ENCODE data around the gene RPL15.

The RPL15 gene

GRCh38 chr3:23932571-23932970 lies 15.6 kb downstream of the RPL15 start:
- DNase-seq = no peak

- no peak for DNase-seq
Observed at GRCh38 chr3:23934253-23934652, 17.3 kb downstream of the RPL15 start.

GRCh38 chr3:23937296-23937695 lies 20.4 kb downstream of the RPL15 start:
- no peak for DNase-seq

GRCh38 chr3:23938688-23939087 lies 21.8 kb downstream of the RPL15 start:
- DNase-seq = no peak

GRCh38 chr3:23940775-23941174 lies 23.8 kb downstream of the RPL15 start:
- DNase-seq = no peak

- no peak for DNase-seq
Observed at GRCh38 chr3:23941440-23941839, 24.5 kb downstream of the RPL15 start.

GRCh38 chr3:23942546-23942945 lies 25.6 kb downstream of the RPL15 start:
- DNase-seq = no peak

- DNase-seq = no peak
Observed at GRCh38 chr3:23944007-23944783, 27.3 kb downstream of the RPL15 start.

- DNase-seq = peak; percentile 31
Observed at GRCh38 chr3:23944861-23945662, 28.1 kb downstream of the RPL15 start, which contains the start of gene NR1D2. Gene NR1D2 (plus strand): TSS chr3:23945286. CDS start chr3:23945579, 293 bp downstream.

GRCh38 chr3:23945663-23945912 lies 28.7 kb downstream of the RPL15 start:
- DNase-seq = no peak

GRCh38 chr3:23945913-23946687 lies 29.2 kb downstream of the RPL15 start:
- peak; percentile 82 for DNase-seq

- DNase-seq = no peak
Observed at GRCh38 chr3:23948761-23949160, 31.8 kb downstream of the RPL15 start.

GRCh38 chr3:23949784-23950183 lies 32.9 kb downstream of the RPL15 start:
- DNase-seq = no peak

- no peak for DNase-seq
Observed at GRCh38 chr3:23950293-23950692, 33.4 kb downstream of the RPL15 start.

GRCh38 chr3:23952646-23953045 lies 35.7 kb downstream of the RPL15 start:
- no peak for DNase-seq

GRCh38 chr3:23953523-23953922 lies 36.6 kb downstream of the RPL15 start:
- DNase-seq = no peak

- no peak for DNase-seq
Observed at GRCh38 chr3:23954144-23954543, 37.2 kb downstream of the RPL15 start.

- DNase-seq = no peak
Observed at GRCh38 chr3:23956701-23957100, 39.8 kb downstream of the RPL15 start.

GRCh38 chr3:23959135-23959900 lies 42.4 kb downstream of the RPL15 start:
- no peak for DNase-seq

GRCh38 chr3:23960649-23961048 lies 43.7 kb downstream of the RPL15 start:
- peak; percentile 26 for DNase-seq

- no peak for DNase-seq
Observed at GRCh38 chr3:23961066-23961465, 44.1 kb downstream of the RPL15 start.

- no peak for DNase-seq
Observed at GRCh38 chr3:23961913-23962312, 45.0 kb downstream of the RPL15 start.

Measured in NCI-H1105 (cell line).